Mesendoderm (in vitro differentiated cells): ENCODE data around the gene NSMF.

ENCODE experiments used
- DNase-seq: peaks from one replicate; pipeline ENCODE4 v3.0.0; 2013
- H2AK5ac ChIP-seq: 2 replicates; pipeline ENCODE4 v1.6.1; 2013; ENCODE audit warnings: low read length, inconsistent platforms
- H2BK120ac ChIP-seq: 2 replicates; pipeline ENCODE4 v1.6.1; 2013; ENCODE audit warnings: low read depth, mild to moderate bottlenecking, low read length, moderate library complexity, mixed read lengths
- H2BK15ac ChIP-seq: replicated peaks from 2 replicates; pipeline ENCODE4 v1.6.1; 2013; ENCODE audit warnings: low read depth, mild to moderate bottlenecking, moderate library complexity
- H2BK5ac ChIP-seq: 2 replicates; pipeline ENCODE4 v1.6.1; 2013; ENCODE audit warnings: low read length, inconsistent platforms
- H3K18ac ChIP-seq: 2 replicates; pipeline ENCODE4 v1.6.1; 2013; ENCODE audit warnings: mild to moderate bottlenecking, low read length, mixed read lengths
- H3K23ac ChIP-seq: one replicate; pipeline ENCODE4 v1.6.1; 2013; ENCODE audit warnings: low read length
- H3K27ac ChIP-seq: 2 replicates; pipeline ENCODE4 v1.5.1; 2013; ENCODE audit warnings: low read depth, mild to moderate bottlenecking, inconsistent platforms, low read length, moderate library complexity
- H3K27me3 ChIP-seq: 2 replicates; pipeline ENCODE4 v1.6.1; 2013; ENCODE audit warnings: low read length, control low read depth, mild to moderate bottlenecking, inconsistent platforms; ENCODE audit not compliant: insufficient read depth, poor library complexity
- H3K36me3 ChIP-seq: 2 replicates; pipeline ENCODE4 v1.6.1; 2013; ENCODE audit warnings: low read length, inconsistent platforms; ENCODE audit not compliant: control insufficient read depth, insufficient read depth
- H3K4ac ChIP-seq: one replicate; pipeline ENCODE4 v1.6.1; 2013; ENCODE audit warnings: low read depth, mild to moderate bottlenecking, low read length, moderate library complexity
- H3K4me1 ChIP-seq: 2 replicates; pipeline ENCODE4 v1.6.1; 2013; ENCODE audit warnings: low read depth, low read length, inconsistent platforms; ENCODE audit not compliant: control insufficient read depth
- H3K4me2 ChIP-seq: 2 replicates; pipeline ENCODE4 v1.6.1; 2013; ENCODE audit warnings: low read length
- H3K4me3 ChIP-seq: 2 replicates; pipeline ENCODE4 v1.5.1; 2013; ENCODE audit warnings: mild to moderate bottlenecking, low read length
- H3K56ac ChIP-seq: one replicate; pipeline ENCODE4 v1.6.1; 2013; ENCODE audit warnings: low read length
- H3K79me1 ChIP-seq: 2 replicates; pipeline ENCODE4 v1.6.1; 2013; ENCODE audit warnings: low read length, inconsistent platforms
- H3K79me2 ChIP-seq: 2 replicates; pipeline ENCODE4 v1.6.1; 2013; ENCODE audit warnings: mild to moderate bottlenecking, low read length; ENCODE audit not compliant: control insufficient read depth, insufficient read depth
- H3K9ac ChIP-seq: 2 replicates; pipeline ENCODE4 v1.6.1; 2013; ENCODE audit warnings: low read length, inconsistent platforms
- H4K5ac ChIP-seq: one replicate; pipeline ENCODE4 v1.6.1; 2013; ENCODE audit warnings: low read length
- H4K8ac ChIP-seq: one replicate; pipeline ENCODE4 v1.6.1; 2013; ENCODE audit warnings: low read depth, mild to moderate bottlenecking, control low read depth, low read length, moderate library complexity
- WGBS: extraction: QIAGEN DNeasy Blood & Tissue Kit; methylation state at CpG from one replicate; pipeline ENCODE4 v1.1.7; 2013; ENCODE audit warnings: low lambda C conversion rate, missing lambda C conversion rate; ENCODE audit not compliant: insufficient coverage; ENCODE audit errors: extremely low coverage; 5-methylcytosine and 5-hydroxymethylcytosine counted together

NSMF gene

GRCh38 chr9:137447722-137448601 lies 11.2 kb downstream of the NSMF start:
- Histone ChIP-seq H3K4ac (no peak overlapping the region), H3K18ac (no peak overlapping the region), H4K8ac (no peak overlapping the region), H3K56ac (no peak overlapping the region), H2BK15ac (no peak overlapping the region), H3K4me3 (no peak overlapping the region), H4K5ac (no peak overlapping the region), H2AK5ac (no peak overlapping the region), H2BK5ac (no peak overlapping the region), H3K79me2 (no peaks in the 10 kb centered on the region), H3K27me3 (no peaks in the 10 kb centered on the region), H3K27ac (no peak overlapping the region), H3K4me2 (no peak overlapping the region), H3K4me1 (no peaks in the 10 kb centered on the region), H3K9ac (no peak overlapping the region), H3K36me3 (peaks cover 2% of the 10 kb centered on the region), H3K23ac (no peak overlapping the region), H3K79me1 (no peaks in the 10 kb centered on the region), H2BK120ac (no peak overlapping the region)
- no peak for DNase-seq
- no CpG with 5 or more reads among the region's 27 CpGs for WGBS

GRCh38 chr9:137446851-137447471 lies 12.2 kb downstream of the NSMF start:
- Histone ChIP-seq H2BK120ac (no peak overlapping the region), H3K27ac (no peak overlapping the region), H3K4ac (no peak overlapping the region), H3K18ac (no peak overlapping the region), H3K4me1 (no peaks in the 10 kb centered on the region), H3K79me1 (no peaks in the 10 kb centered on the region), H2BK5ac (no peak overlapping the region), H3K36me3 (peaks cover 2% of the 10 kb centered on the region), H3K4me3 (no peak overlapping the region), H3K23ac (no peak overlapping the region), H2BK15ac (no peak overlapping the region), H4K8ac (no peak overlapping the region), H3K9ac (no peak overlapping the region), H3K79me2 (no peaks in the 10 kb centered on the region), H2AK5ac (no peak overlapping the region), H4K5ac (no peak overlapping the region), H3K27me3 (no peaks in the 10 kb centered on the region), H3K4me2 (no peak overlapping the region), H3K56ac (no peak overlapping the region)
- no CpG with 5 or more reads among the region's 21 CpGs for WGBS
- no peak for DNase-seq

- H3K27ac ChIP-seq: no peak overlapping the region
- H3K4ac ChIP-seq: no peak overlapping the region
- no peak overlapping the region for H3K18ac ChIP-seq
- no peaks in the 10 kb centered on the region for H3K79me1 ChIP-seq
- no peak overlapping the region for H3K4me3 ChIP-seq
- no peak overlapping the region for H3K56ac ChIP-seq
- H2BK5ac ChIP-seq: no peak overlapping the region
- no peaks in the 10 kb centered on the region for H3K4me1 ChIP-seq
- no peak overlapping the region for H3K9ac ChIP-seq
- no peak overlapping the region for H4K8ac ChIP-seq
- no CpG with 5 or more reads among the region's 19 CpGs for WGBS
- no peak overlapping the region for H3K4me2 ChIP-seq
- H3K27me3 ChIP-seq: no peaks in the 10 kb centered on the region
- no peak overlapping the region for H2AK5ac ChIP-seq
- H3K36me3 ChIP-seq: peaks cover 2% of the 10 kb centered on the region
- no peak overlapping the region for H2BK120ac ChIP-seq
- H3K79me2 ChIP-seq: no peaks in the 10 kb centered on the region
- H2BK15ac ChIP-seq: no peak overlapping the region
- H3K23ac ChIP-seq: no peak overlapping the region
- no peak overlapping the region for H4K5ac ChIP-seq
- DNase-seq: no peak
Measured at GRCh38 chr9:137445930-137446431, 13.2 kb downstream of the NSMF start.

- no peak overlapping the region for H4K8ac ChIP-seq
- no peak overlapping the region for H2BK120ac ChIP-seq
- peak overlapping the region; percentile 7 for H3K56ac ChIP-seq
- no peak overlapping the region for H2AK5ac ChIP-seq
- H3K4me2 ChIP-seq: no peak overlapping the region
- H3K27me3 ChIP-seq: no peaks in the 10 kb centered on the region
- no peak overlapping the region for H3K23ac ChIP-seq
- H3K79me2 ChIP-seq: no peaks in the 10 kb centered on the region
- H4K5ac ChIP-seq: no peak overlapping the region
- H2BK5ac ChIP-seq: no peak overlapping the region
- H3K79me1 ChIP-seq: no peaks in the 10 kb centered on the region
- no peak overlapping the region for H3K27ac ChIP-seq
- H3K4ac ChIP-seq: no peak overlapping the region
- no peak overlapping the region for H3K9ac ChIP-seq
- H3K18ac ChIP-seq: no peak overlapping the region
- no peak overlapping the region for H2BK15ac ChIP-seq
- WGBS: no CpG with 5 or more reads among the region's 14 CpGs
- peaks cover 2% of the 10 kb centered on the region for H3K36me3 ChIP-seq
- no peak overlapping the region for H3K4me3 ChIP-seq
- no peaks in the 10 kb centered on the region for H3K4me1 ChIP-seq
- peak; percentile 71 for DNase-seq
Measured at GRCh38 chr9:137445275-137445807, 13.8 kb downstream of the NSMF start.

- Histone ChIP-seq H3K27ac (no peak overlapping the region), H3K9ac (no peak overlapping the region)
Measured at GRCh38 chr9:137444106-137444790, 14.9 kb downstream of the NSMF start.

More at GRCh38 chr9:137444106-137444790, 14.9 kb downstream of the NSMF start:
- Histone ChIP-seq H3K79me1 (no peaks in the 10 kb centered on the region), H3K4me3 (no peak overlapping the region), H2BK15ac (no peak overlapping the region), H2BK120ac (no peak overlapping the region), H3K4me1 (no peaks in the 10 kb centered on the region), H3K27me3 (no peaks in the 10 kb centered on the region), H3K56ac (no peak overlapping the region), H3K79me2 (no peaks in the 10 kb centered on the region), H3K4me2 (no peak overlapping the region), H4K8ac (no peak overlapping the region), H3K36me3 (peaks cover 2% of the 10 kb centered on the region), H3K18ac (no peak overlapping the region), H2AK5ac (no peak overlapping the region), H3K4ac (no peak overlapping the region), H2BK5ac (no peak overlapping the region), H3K23ac (no peak overlapping the region), H4K5ac (no peak overlapping the region)
- WGBS: no CpG with 5 or more reads among the region's 14 CpGs
- no peak for DNase-seq
